Upper lobe of left lung (tissue), 6 donors: ENCODE measurements around the gene HAPSTR1. TPM values are rescaled to one million over a fixed set of nuclear protein-coding genes. Genes with fewer than 3 reads are reported as not detected.
A peak's percentile ranks its signal among the peaks of the same experiment; 100 is the strongest.
"Not testable (repeated sequence)": the region's sequence is repeated elsewhere in the genome, so short reads cannot be mapped to it uniquely, and the experiment has no call there.

Experiments used
- ATAC-seq, 2 donors: fragments of 200-7000 bp; cut with Tn5 transposase; one replicate each; pipeline ENCODE4 v1.9.1; 2022; ENCODE audit warnings: mild to moderate bottlenecking in 2 of 2, moderate library complexity in 2 of 2; ENCODE audit not compliant: low FRiP score in 2 of 2
- DNase-seq, 2 donors: peaks; one replicate each; pipeline ENCODE4 v3.0.0-alpha.2; 2019 to 2020
- H3K27ac ChIP-seq, 4 donors: fragments of 200-600 bp; sonication (generic); one replicate each; pipeline ENCODE4 v1.5.1; 2016 to 2019
- H3K27me3 ChIP-seq, 4 donors: fragments of 200-600 bp; sonication (generic); one replicate each; pipeline ENCODE4 v1.5.1; 2017 to 2019
- H3K36me3 ChIP-seq, 4 donors: fragments of 200-600 bp; sonication (generic); one replicate each; pipeline ENCODE4 v1.5.1; 2016 to 2019
- H3K4me1 ChIP-seq, 4 donors: fragments of 200-600 bp; sonication (generic); one replicate each; pipeline ENCODE4 v1.5.1; 2018 to 2019
- H3K4me3 ChIP-seq, 4 donors: fragments of 200-600 bp; sonication (generic); one replicate each; pipeline ENCODE4 v1.5.1; 2017 to 2019; ENCODE audit warnings: mild to moderate bottlenecking in 2 of 4, moderate library complexity in 1 of 4
- H3K9me3 ChIP-seq, 4 donors: fragments of 200-600 bp; sonication (generic); one replicate each; pipeline ENCODE4 v1.5.1; 2018 to 2019
- CTCF ChIP-seq, 6 experiments: fragments of 450-650 bp in 4 of 6; fragments of 200-600 bp in 2 of 6; sonication (generic) in 2 of 6; IDR thresholded peaks; one replicate each; pipeline ENCODE4 v1.5.1; 2016 to 2019; ENCODE audit warnings: antibody characterized with exemption in 6 of 6
- EP300 ChIP-seq, 4 donors: sonication (generic); formaldehyde crosslinking; IDR thresholded peaks; one replicate each; pipeline ENCODE4 v1.5.1; 2017; ENCODE audit warnings: antibody characterized with exemption in 4 of 4, control low read depth in 2 of 4
- POLR2A ChIP-seq, 4 donors: fragments of 450-650 bp; IDR thresholded peaks; one replicate each; pipeline ENCODE4 v1.5.1; 2016 to 2017; ENCODE audit warnings: antibody characterized with exemption in 4 of 4, mild to moderate bottlenecking in 2 of 4
- POLR2AphosphoS5 ChIP-seq, 2 donors: sonication (generic); formaldehyde crosslinking; IDR thresholded peaks; one replicate each; pipeline ENCODE4 v1.5.1; 2017; ENCODE audit warnings: antibody characterized with exemption in 2 of 2
- WGBS, 2 donors: methylation state at CpG; one replicate each; pipeline ENCODE4 v1.1.5; 2017 to 2018; 5-methylcytosine and 5-hydroxymethylcytosine counted together
- total RNA-seq, 6 donors: library from RNA; depleted of rRNA in 4 of 6; stranded (reverse); fragments of >200 nt in 4 of 6; gene quantifications; one replicate each; pipeline versions ENCODE4 v1.1.0 to v1.2.1, GENCODE V29; 2016 to 2021
- donor health status: DM: no; HTN: no; CAD: no; lungs with moderate emphysema.
- donor health status: DM: no; HTN: yes; CAD: no; lungs with severe emphysema.

Gene HAPSTR1
- total RNA-seq, 6 donors from 2014 or later, result 37.3 to 62.9 (median 46.0) TPM

- no peaks in the 10 kb centered on the region for H3K9me3 ChIP-seq
- ATAC-seq (no peak), DNase-seq (no peak)
- H3K4me3 ChIP-seq, result no peak overlapping the region
- H3K36me3 ChIP-seq, result no peaks in the 10 kb centered on the region
- TF ChIP-seq EP300 (IDR thresholded peaks at IDR 0.05), result no peak
- no peak for TF ChIP-seq POLR2AphosphoS5 (IDR thresholded peaks at IDR 0.05)
- no peak for TF ChIP-seq POLR2A (IDR thresholded peaks at IDR 0.05)
- no peak for TF ChIP-seq CTCF (IDR thresholded peaks at IDR 0.05)
- 62 to 71% methylated on average over 11 of the region's 11 CpGs for WGBS, 2 donors
- peak overlapping the region; percentile 52 to 72 (median 55) for H3K27ac ChIP-seq
- H3K4me1 ChIP-seq, result peaks cover 0 to 5% (median 2%) of the 10 kb centered on the region in 4 donors
- no peaks in the 10 kb centered on the region for H3K27me3 ChIP-seq
Measured at GRCh38 chr16:9077091-9077809, 14.2 kb upstream of the HAPSTR1 start.

DNA sequence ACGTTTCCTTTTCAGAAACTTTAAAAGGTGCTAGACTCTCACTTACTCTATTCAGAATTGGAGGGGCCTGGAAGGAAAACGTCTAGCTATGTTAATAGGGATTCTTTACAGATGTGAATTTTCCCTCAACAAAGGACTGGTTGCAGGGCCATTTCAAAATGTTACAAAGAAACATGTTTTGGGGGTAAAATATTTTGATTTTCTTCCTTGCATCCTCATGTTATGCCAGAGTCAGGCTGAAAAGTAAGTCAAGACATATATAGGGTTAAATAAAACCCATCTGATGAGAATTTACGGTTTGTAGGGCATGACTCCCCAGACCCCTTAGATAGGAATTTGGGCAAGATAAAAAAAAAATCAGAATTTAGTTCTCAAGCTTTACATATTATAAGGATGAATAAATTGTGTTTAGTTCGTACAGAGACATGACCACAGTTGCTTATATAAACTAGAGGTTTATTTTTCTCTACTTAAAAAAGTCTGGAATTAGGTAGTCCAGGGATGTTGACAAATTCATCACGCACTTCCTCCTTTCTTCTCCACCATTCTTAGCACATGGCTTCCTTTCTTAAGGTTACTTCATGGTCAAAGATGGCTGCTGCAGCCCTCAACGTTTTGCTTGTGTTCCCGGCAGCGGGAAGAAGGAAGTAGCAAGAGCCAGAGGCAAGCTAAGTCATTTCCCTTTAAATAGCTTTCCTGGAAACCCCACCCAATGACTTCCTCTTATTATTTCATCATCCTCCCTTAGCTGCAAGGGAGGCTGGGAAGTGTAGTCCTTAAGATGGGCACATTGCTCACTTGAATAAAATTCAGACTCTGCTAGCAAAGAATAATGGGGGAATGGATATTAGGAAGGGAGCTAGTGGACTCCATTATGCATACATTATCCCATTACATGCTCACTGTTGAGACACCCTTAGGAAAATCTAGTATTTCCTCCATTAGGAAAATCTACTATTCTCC, 12.7 kb upstream of the HAPSTR1 start:
- 48 to 54% methylated on average over 8 of the region's 8 CpGs for WGBS, 2 donors
- not testable (repeated sequence) for H3K36me3 ChIP-seq, H3K9me3 ChIP-seq, H3K27me3 ChIP-seq, H3K4me3 ChIP-seq, H3K4me1 ChIP-seq
- H3K27ac ChIP-seq, result peak overlapping the region; percentile 52 to 84 (median 62)
- DNase-seq, result peak in 1 of 2 donors; percentile 47
- TF ChIP-seq POLR2A (IDR thresholded peaks at IDR 0.05), result peak in 1 of 4 donors; percentile 23
- peak; percentile 90 to 99 for TF ChIP-seq POLR2AphosphoS5 (IDR thresholded peaks at IDR 0.05)
- TF ChIP-seq EP300 (IDR thresholded peaks at IDR 0.05), result peak; percentile 83 to 96 (median 93)
- peak; percentile 83 to 89 for ATAC-seq

DNA sequence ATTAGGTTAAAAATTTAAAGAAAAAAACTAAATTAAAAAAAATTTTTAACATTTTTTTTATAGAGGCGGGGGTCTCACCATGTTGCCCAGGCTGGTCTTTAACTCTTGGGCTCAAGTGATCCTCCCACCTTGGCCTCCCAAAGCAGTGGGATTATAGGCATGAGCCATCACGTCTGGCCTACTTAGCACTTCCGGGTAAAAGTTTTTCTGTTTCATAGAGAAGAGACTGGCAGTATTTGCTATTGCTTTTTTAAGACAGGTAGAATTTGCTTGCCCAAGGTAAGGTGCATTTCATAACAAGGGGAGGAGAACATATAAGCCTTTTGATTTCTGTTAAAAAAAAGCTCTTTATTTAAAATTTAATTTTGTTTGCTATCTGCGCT, 12.0 kb upstream of the HAPSTR1 start:
- no peaks in the 10 kb centered on the region for H3K36me3 ChIP-seq
- peak overlapping the region in 1 of 4 donors; percentile 2 for H3K27ac ChIP-seq
- peaks cover 0 to 5% (median 2%) of the 10 kb centered on the region in 4 donors for H3K4me1 ChIP-seq
- H3K27me3 ChIP-seq, result no peaks in the 10 kb centered on the region
- H3K9me3 ChIP-seq, result no peaks in the 10 kb centered on the region
- TF ChIP-seq EP300 (IDR thresholded peaks at IDR 0.05) (no peak), CTCF (IDR thresholded peaks at IDR 0.05) (no peak), POLR2AphosphoS5 (IDR thresholded peaks at IDR 0.05) (no peak), POLR2A (IDR thresholded peaks at IDR 0.05) (no peak)
- DNase-seq (no peak), ATAC-seq (no peak)
- WGBS, 2 donors, result 95 to 98% methylated on average over 4 of the region's 4 CpGs
- no peak overlapping the region for H3K4me3 ChIP-seq

GRCh38 chr16:9081158-9081557, 10.3 kb upstream of the HAPSTR1 start:
- no peak for ATAC-seq
- DNase-seq, result no peak
- Histone ChIP-seq H3K36me3 (no peaks in the 10 kb centered on the region), H3K4me1 (peaks cover 0 to 5% (median 2%) of the 10 kb centered on the region in 4 donors), H3K9me3 (no peaks in the 10 kb centered on the region), H3K4me3 (no peak overlapping the region), H3K27me3 (no peaks in the 10 kb centered on the region), H3K27ac (peak overlapping the region in 1 of 4 donors; percentile 40)
- 76 to 80% methylated on average over 1 of the region's 1 CpG for WGBS, 2 donors
- no peak for TF ChIP-seq CTCF (IDR thresholded peaks at IDR 0.05)
- no peak for TF ChIP-seq EP300 (IDR thresholded peaks at IDR 0.05)
- TF ChIP-seq POLR2AphosphoS5 (IDR thresholded peaks at IDR 0.05), result no peak

- Histone ChIP-seq H3K27me3 (no peaks in the 10 kb centered on the region), H3K4me1 (peaks cover 0 to 4% (median under 1%) of the 10 kb centered on the region in 4 donors), H3K4me3 (no peak overlapping the region), H3K9me3 (no peaks in the 10 kb centered on the region), H3K36me3 (no peaks in the 10 kb centered on the region), H3K27ac (no peak overlapping the region)
- DNase-seq, result no peak
- no peak for ATAC-seq
- 82% methylated on average over 6 of the region's 6 CpGs for WGBS, 2 donors
- TF ChIP-seq POLR2A (IDR thresholded peaks at IDR 0.05), result no peak
- TF ChIP-seq POLR2AphosphoS5 (IDR thresholded peaks at IDR 0.05), result no peak
- no peak for TF ChIP-seq EP300 (IDR thresholded peaks at IDR 0.05)
- no peak for TF ChIP-seq CTCF (IDR thresholded peaks at IDR 0.05)
Measured at GRCh38 chr16:9081843-9082242, 9.6 kb upstream of the HAPSTR1 start.
